ENCODE results near the gene CCDC57. TPM values are rescaled to one million over a fixed set of nuclear protein-coding genes. Genes with fewer than 3 reads are reported as not detected.

The CCDC57 gene
- total and polyA plus RNA-seq, 9 of the 15 experiments (the other 6 are each of a cell fraction or from before 2014, with no cell fraction given) = 0.83 to 36.2 (median 13.6) TPM

- in situ Hi-C loops (cut with MboI) = no loop called here
- no TSS peak for BruUV-seq (replicated peaks)
- no peak for FAIRE-seq
Measured at GRCh38 chr17:82172486-82173160, 40.0 kb downstream of the CCDC57 start.

GRCh38 chr17:82171750-82172375 lies 40.8 kb downstream of the CCDC57 start:
- intact Hi-C loops (cut with micrococcal nuclease) = no loop called here
- 89% methylated on average over 14 of the region's 14 CpGs for WGBS (ENCODE audit: insufficient coverage, low coverage, missing lambda C conversion rate)
- TF ChIP-seq CBFA2T2 (conservative IDR thresholded peaks at IDR 0.05) (no peak), BRF2 (IDR thresholded peaks at IDR 0.05; ENCODE audit: borderline replicate concordance, insufficient read depth, insufficient read length) (no peak), ZKSCAN8 (CRISPR knock-in tag; IDR thresholded peaks at IDR 0.05) (no peak), RBM17 (IDR thresholded peaks at IDR 0.05; ENCODE audit: borderline replicate concordance, low read depth, low read length) (no peak), YY1 (IDR thresholded peaks at IDR 0.05; ENCODE audit: borderline replicate concordance in 1 of 3, control insufficient read depth in 1 of 3, extremely low read depth in 1 of 3, insufficient read depth in 3 of 3, insufficient read length in 1 of 3, insufficient replicate concordance in 2 of 3, low read depth in 1 of 3, low read length in 2 of 3) (no peak), CTBP1 (IDR thresholded peaks at IDR 0.05; ENCODE audit: borderline replicate concordance) (no peak), ZNF280A (IDR thresholded peaks at IDR 0.05; ENCODE audit: low read depth, partially characterized antibody) (no peak), GATA2 (CRISPR knock-in tag; IDR thresholded peaks at IDR 0.05) (no peak), ZNF324 (CRISPR knock-in tag; IDR thresholded peaks at IDR 0.05) (no peak)

More at GRCh38 chr17:82172486-82173160, 40.0 kb downstream of the CCDC57 start:
- 92% methylated on average over 18 of the region's 18 CpGs for WGBS (ENCODE audit: insufficient coverage, low coverage, missing lambda C conversion rate)
- CTCF ChIA-PET (ENCODE audit: low intra/inter-chr PET ratio) = no interaction called here
- no peaks in the 10 kb centered on the region for H3K79me2 ChIP-seq (ENCODE audit: control insufficient read depth, insufficient read depth, low read length)
- H3K4me1 ChIP-seq (replicated peaks in 1 of 2; ENCODE audit: control insufficient read depth in 2 of 2, insufficient read depth in 2 of 2, low read length in 2 of 2) = peaks cover 10 to 26% of the 10 kb centered on the region in 2 experiments; a peak in 4 of 5 replicates
- POLR2A ChIA-PET = interaction anchor here (0.7 to 1.2 kb wide), 3 partner anchors 18 to 64 kb away, joined by 3 to 4 read pairs (median 3); no protein-coding TSS in a partner anchor
- peak overlapping the region in 1 of 2 experiments; percentile 56; a peak in 2 of 4 replicates for H3K9ac ChIP-seq (ENCODE audit: insufficient read depth in 1 of 2, low read depth in 2 of 2, low read length in 2 of 2)
- no peak overlapping the region for H2AFZ ChIP-seq (ENCODE audit: low read depth, low read length)
- peaks cover 3% of the 10 kb centered on the region for H3K9me1 ChIP-seq (ENCODE audit: control insufficient read depth, insufficient read depth, low read length)
- H3K27ac ChIP-seq (ENCODE audit: extremely low read depth, low read depth, low read length) = no peak overlapping the region
- no peak for DNase-seq (ENCODE audit: extremely low read depth in 1 of 4, low spot score in 3 of 4)
- intact Hi-C loops (cut with micrococcal nuclease) = no loop called here
- H3K4me3 ChIP-seq = no peak overlapping the region
- no peaks in the 10 kb centered on the region for H3K27me3 ChIP-seq (ENCODE audit: control insufficient read depth in 2 of 2, insufficient read depth in 2 of 2, low read length in 2 of 2)
- peaks cover 49% of the 10 kb centered on the region; the same call in 2 of the 3 replicates for H3K36me3 ChIP-seq (ENCODE audit: control insufficient read depth, insufficient read depth, low read length)
- H4K20me1 ChIP-seq (replicated peaks; ENCODE audit: control insufficient read depth, insufficient read depth, low read length) = no peaks in the 10 kb centered on the region
- no peak for ATAC-seq
- no peaks in the 10 kb centered on the region for H3K9me3 ChIP-seq (replicated peaks; ENCODE audit: control insufficient read depth, insufficient read depth, low read depth, low read length)
- no peak overlapping the region for H3K4me2 ChIP-seq (ENCODE audit: insufficient read depth, low read length)
- TF ChIP-seq NFE2 (IDR thresholded peaks at IDR 0.05; ENCODE audit: low read depth) (no peak), HMG20A (CRISPR knock-in tag; conservative IDR thresholded peaks at IDR 0.05) (no peak), ZNF197 (CRISPR knock-in tag; IDR thresholded peaks at IDR 0.05; ENCODE audit: low read depth) (no peak), ZNF174 (CRISPR knock-in tag; IDR thresholded peaks at IDR 0.05) (no peak)

More at GRCh38 chr17:82171750-82172375, 40.8 kb downstream of the CCDC57 start:
- Histone ChIP-seq H3K27me3 (ENCODE audit: control insufficient read depth in 2 of 2, insufficient read depth in 2 of 2, low read length in 2 of 2) (no peaks in the 10 kb centered on the region), H3K9me1 (ENCODE audit: control insufficient read depth, insufficient read depth, low read length) (peaks cover 3% of the 10 kb centered on the region), H4K20me1 (replicated peaks; ENCODE audit: control insufficient read depth, insufficient read depth, low read length) (no peaks in the 10 kb centered on the region), H3K4me2 (ENCODE audit: insufficient read depth, low read length) (no peak overlapping the region), H3K36me3 (ENCODE audit: control insufficient read depth, insufficient read depth, low read length) (peaks cover 51% of the 10 kb centered on the region; the same call in 2 of the 3 replicates), H3K9me3 (replicated peaks; ENCODE audit: control insufficient read depth, insufficient read depth, low read depth, low read length) (no peaks in the 10 kb centered on the region), H3K27ac (ENCODE audit: extremely low read depth, low read depth, low read length) (no peak overlapping the region), H3K9ac (ENCODE audit: insufficient read depth in 1 of 2, low read depth in 2 of 2, low read length in 2 of 2) (peak overlapping the region in 1 of 2 experiments; percentile 61; a peak in 2 of 4 replicates), H3K79me2 (ENCODE audit: control insufficient read depth, insufficient read depth, low read length) (no peaks in the 10 kb centered on the region), H3K4me3 (no peak overlapping the region), H3K4me1 (replicated peaks in 1 of 2; ENCODE audit: control insufficient read depth in 2 of 2, insufficient read depth in 2 of 2, low read length in 2 of 2) (peaks cover 10 to 26% of the 10 kb centered on the region in 2 experiments; a peak in 4 of 5 replicates), H2AFZ (ENCODE audit: low read depth, low read length) (no peak overlapping the region)
- DNase-seq (ENCODE audit: extremely low read depth in 1 of 4, low spot score in 3 of 4) = no peak
- CTCF ChIA-PET (ENCODE audit: low intra/inter-chr PET ratio) = no interaction called here
- POLR2A ChIA-PET = interaction anchor here (0.6 to 1.2 kb wide), 3 partner anchors 13 to 65 kb away, joined by 3 to 4 read pairs (median 3); no protein-coding TSS in a partner anchor
- no peak for FAIRE-seq
- in situ Hi-C loops (cut with MboI) = no loop called here
- ATAC-seq = no peak
- no TSS peak for BruUV-seq (replicated peaks)
